Psoas muscle (tissue), 8 donors: Measurements from ENCODE around the gene CIBAR2. TPM values are rescaled to one million over a fixed set of nuclear protein-coding genes. Genes with fewer than 3 reads are reported as not detected.

Experiments used
- ATAC-seq, 4 donors: fragments of 200-7000 bp; cut with Tn5 transposase; one replicate each; pipeline ENCODE4 v1.9.1; 2020; ENCODE audit warnings: moderate library complexity in 3 of 4, mild to moderate bottlenecking in 2 of 4
- DNase-seq, 2 donors: peaks; one replicate each; pipeline ENCODE4 v3.0.0-alpha.2; 2020
- H3K27ac ChIP-seq: fragments of 200-600 bp; one replicate; pipeline ENCODE4 v1.8.0; 2022
- H3K27me3 ChIP-seq, 3 donors: fragments of 200-600 bp in 1 of 3; one replicate each; pipeline versions ENCODE4 v1.6.1 to v1.8.0; 2013 to 2022; ENCODE audit warnings: low read length in 2 of 3, mild to moderate bottlenecking in 2 of 3, moderate library complexity in 1 of 3; ENCODE audit not compliant: insufficient read depth in 3 of 3
- H3K36me3 ChIP-seq, 2 donors: fragments of 200-600 bp in 1 of 2; one replicate each; pipeline versions ENCODE4 v1.6.1 to v1.8.0; 2013 to 2022; ENCODE audit warnings: low read depth in 1 of 2, mild to moderate bottlenecking in 1 of 2, moderate library complexity in 1 of 2; ENCODE audit not compliant: insufficient read depth in 1 of 2
- H3K4me1 ChIP-seq: fragments of 200-600 bp; one replicate; pipeline ENCODE4 v1.8.0; 2022
- H3K4me3 ChIP-seq: fragments of 200-600 bp; one replicate; pipeline ENCODE4 v1.8.0; 2022; ENCODE audit warnings: mild to moderate bottlenecking
- H3K9me3 ChIP-seq: fragments of 200-600 bp; one replicate; pipeline ENCODE4 v1.8.0; 2022
- WGBS, 3 donors: extraction: QIAGEN DNeasy Blood & Tissue Kit; methylation state at CpG; one replicate each; pipeline versions ENCODE4 v1.1.6 to v1.1.7; 2013; 5-methylcytosine and 5-hydroxymethylcytosine counted together
- intact Hi-C, 2 donors: fragments of 100-400 bp; cut with DNase I; formaldehyde crosslinking; loops; one replicate each; pipeline versions ENCODE4 v1.11.0 to v1.14.2; 2022
- polyA plus RNA-seq, 3 donors: library from polyadenylated mRNA; stranded (reverse); fragments of 200-250 nt; gene quantifications; one replicate each; pipeline ENCODE4 v1.2.3, GENCODE V29; 2013
- total RNA-seq, 4 donors: library from RNA; stranded (reverse); fragmentation: NEBNext Ultra II Directional in 2 of 4; extraction: Animal tissue kit (Norgen Biotek cat#: 25700) in 2 of 4; gene quantifications; one replicate each; pipeline versions ENCODE4 v1.2.1 to v1.2.4, GENCODE V29; 2021 to 2023
- TF ChIP-seq, protein P1 (sequence below): fragments of 200-600 bp; IDR thresholded peaks from one replicate; pipeline ENCODE4 v1.8.0; 2022; ENCODE audit warnings: antibody characterized with exemption
- donor health status: healthy with polysubstance abuse.
- donor health status: DM: no; HTN: no; CAD: no; lungs with moderate emphysema.
- donor health status: Bipolar disorder and iron deficiency.
- donor health status: healthy.
- donor health status: DM: yes; HTN: yes; CAD: no.
- donor health status: DM: no; HTN: no; CAD: no.
- donor health status: DM: no; HTN: no; CAD: no.
- donor health status: DM: yes; HTN: yes; CAD: no.

Gene CIBAR2
- total and polyA plus RNA-seq, 7 donors: 0.36 TPM; not detected in 6

DNA sequence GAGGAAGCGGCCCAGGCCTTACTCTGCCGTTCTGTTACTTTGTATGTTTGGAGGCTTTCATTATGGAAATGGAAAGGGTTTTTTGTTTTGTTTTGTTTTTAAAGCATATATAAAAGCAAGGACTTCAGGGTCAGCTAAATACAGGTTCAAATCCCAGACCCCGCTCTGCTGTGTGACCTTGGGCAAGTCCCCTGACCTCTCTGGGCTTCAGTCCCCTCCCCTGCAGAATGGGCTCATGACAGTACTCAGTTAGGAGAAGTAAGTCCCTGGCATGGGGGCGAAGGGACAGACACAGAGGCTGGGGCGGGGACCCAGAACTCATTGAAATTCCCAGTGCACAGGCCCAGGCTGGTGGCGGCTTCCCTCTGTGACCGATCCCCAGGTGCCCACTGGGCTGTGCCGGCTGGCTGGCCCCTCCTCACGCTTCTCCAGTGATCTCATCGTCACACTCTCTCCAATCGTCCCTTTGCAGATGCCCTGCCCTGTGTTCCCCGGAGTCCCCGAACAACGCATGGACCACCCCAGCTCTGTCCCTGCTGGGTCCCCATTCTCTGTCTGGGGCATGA lies 979 bp upstream of the CIBAR2 start:
- H3K9me3 ChIP-seq: no peaks in the 10 kb centered on the region
- no peak overlapping the region for H3K27ac ChIP-seq
- ATAC-seq (no peak), DNase-seq (no peak)
- 83 to 90% (median 85%) methylated on average over 14 of the region's 14 CpGs for WGBS, 3 donors
- H3K36me3 ChIP-seq: no peaks in the 10 kb centered on the region
- H3K4me3 ChIP-seq: no peak overlapping the region
- TF ChIP-seq, protein P1, sequence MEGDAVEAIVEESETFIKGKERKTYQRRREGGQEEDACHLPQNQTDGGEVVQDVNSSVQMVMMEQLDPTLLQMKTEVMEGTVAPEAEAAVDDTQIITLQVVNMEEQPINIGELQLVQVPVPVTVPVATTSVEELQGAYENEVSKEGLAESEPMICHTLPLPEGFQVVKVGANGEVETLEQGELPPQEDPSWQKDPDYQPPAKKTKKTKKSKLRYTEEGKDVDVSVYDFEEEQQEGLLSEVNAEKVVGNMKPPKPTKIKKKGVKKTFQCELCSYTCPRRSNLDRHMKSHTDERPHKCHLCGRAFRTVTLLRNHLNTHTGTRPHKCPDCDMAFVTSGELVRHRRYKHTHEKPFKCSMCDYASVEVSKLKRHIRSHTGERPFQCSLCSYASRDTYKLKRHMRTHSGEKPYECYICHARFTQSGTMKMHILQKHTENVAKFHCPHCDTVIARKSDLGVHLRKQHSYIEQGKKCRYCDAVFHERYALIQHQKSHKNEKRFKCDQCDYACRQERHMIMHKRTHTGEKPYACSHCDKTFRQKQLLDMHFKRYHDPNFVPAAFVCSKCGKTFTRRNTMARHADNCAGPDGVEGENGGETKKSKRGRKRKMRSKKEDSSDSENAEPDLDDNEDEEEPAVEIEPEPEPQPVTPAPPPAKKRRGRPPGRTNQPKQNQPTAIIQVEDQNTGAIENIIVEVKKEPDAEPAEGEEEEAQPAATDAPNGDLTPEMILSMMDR: no peak
- H3K27me3 ChIP-seq: no peaks in the 10 kb centered on the region
- H3K4me1 ChIP-seq: peaks cover 8% of the 10 kb centered on the region
- intact Hi-C loops: loop anchor here in 1 of 2 donors (10.0 kb wide), 1 partner anchor 112 kb away; no protein-coding TSS in a partner anchor

DNA sequence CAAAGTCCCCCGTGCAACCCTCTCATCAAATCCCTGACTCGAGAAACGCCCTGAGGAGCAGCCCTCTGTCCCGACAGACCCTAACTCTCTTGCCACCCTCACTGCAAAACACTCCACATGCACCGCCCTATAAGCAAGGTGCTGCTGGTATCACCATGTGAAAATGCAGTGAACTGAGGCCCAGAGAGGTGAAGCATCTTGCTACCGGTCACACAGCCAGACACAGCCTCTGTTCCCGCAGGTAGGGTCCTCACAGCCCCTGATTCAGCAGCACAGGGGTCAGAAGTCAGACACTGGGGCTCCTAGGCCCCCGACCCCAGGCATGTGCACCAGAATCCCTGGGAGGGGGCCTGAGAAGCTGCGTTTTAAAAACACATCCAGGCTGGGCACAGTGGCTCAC lies 1.1 kb downstream of the CIBAR2 start:
- Histone ChIP-seq H3K27ac (no peak overlapping the region), H3K4me1 (peaks cover 8% of the 10 kb centered on the region), H3K4me3 (no peak overlapping the region), H3K36me3 (no peaks in the 10 kb centered on the region), H3K27me3 (no peaks in the 10 kb centered on the region), H3K9me3 (no peaks in the 10 kb centered on the region)
- WGBS, 3 donors: 90 to 94% (median 93%) methylated on average over 9 of the region's 9 CpGs
- TF ChIP-seq, protein P1: no peak
- intact Hi-C loops: loop anchor here in 1 of 2 donors (10.0 kb wide), 1 partner anchor 114 kb away; no protein-coding TSS in a partner anchor
- ATAC-seq: no peak
- DNase-seq: no peak

DNA sequence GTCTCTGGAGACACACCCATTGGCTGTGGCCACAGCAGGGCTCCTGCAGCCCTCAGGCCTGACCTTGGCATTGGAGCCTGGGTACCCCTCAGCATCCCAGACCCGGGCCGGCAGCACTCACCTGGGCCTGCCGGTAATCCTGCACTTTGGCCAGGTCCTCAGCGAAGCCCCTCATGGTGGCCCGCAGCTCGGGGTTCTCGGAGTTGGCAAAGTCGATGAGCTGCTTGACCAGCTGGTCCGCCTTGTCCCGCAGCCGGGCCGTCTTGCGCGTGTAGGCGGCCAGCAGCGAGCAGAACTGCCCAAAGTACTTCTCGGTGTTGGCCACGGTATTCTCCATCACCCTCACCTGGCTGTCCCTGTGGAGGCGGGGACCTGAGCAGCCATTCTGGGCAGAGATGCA lies 2.2 kb downstream of the CIBAR2 start:
- Histone ChIP-seq H3K4me1 (peaks cover 7% of the 10 kb centered on the region), H3K9me3 (no peaks in the 10 kb centered on the region), H3K4me3 (no peak overlapping the region), H3K36me3 (no peaks in the 10 kb centered on the region), H3K27ac (no peak overlapping the region), H3K27me3 (no peaks in the 10 kb centered on the region)
- DNase-seq (no peak), ATAC-seq (no peak)
- WGBS, 3 donors: 95 to 96% (median 96%) methylated on average over 19 of the region's 19 CpGs
- intact Hi-C loops: loop anchor here in 1 of 2 donors (10.0 kb wide), 1 partner anchor 115 kb away; no protein-coding TSS in a partner anchor
- TF ChIP-seq, protein P1: no peak

DNA sequence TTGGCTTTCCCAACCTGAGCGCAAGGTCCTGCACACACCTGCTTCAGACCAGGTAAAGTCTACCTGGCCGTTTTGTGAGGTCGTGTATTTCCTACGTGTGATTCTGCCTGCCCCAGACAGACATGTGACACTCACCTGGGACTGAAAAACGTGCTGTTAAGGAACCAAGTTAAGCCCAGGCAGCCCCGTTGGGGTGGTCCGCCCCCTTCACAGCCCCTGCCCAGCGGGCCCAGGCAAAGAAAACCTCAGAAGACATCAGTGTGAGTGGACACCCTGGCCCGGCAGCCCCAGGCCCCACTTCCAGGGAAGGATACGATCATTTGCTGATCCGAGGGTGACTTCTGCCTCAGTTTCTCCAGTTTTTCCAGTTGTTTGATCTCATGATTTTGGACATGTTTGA lies 4.7 kb downstream of the CIBAR2 start:
- DNase-seq: no peak
- Histone ChIP-seq H3K9me3 (no peaks in the 10 kb centered on the region), H3K4me1 (peaks cover 8% of the 10 kb centered on the region), H3K27me3 (no peaks in the 10 kb centered on the region), H3K4me3 (no peak overlapping the region), H3K27ac (no peak overlapping the region), H3K36me3 (no peaks in the 10 kb centered on the region)
- intact Hi-C loops: no loop called here
- TF ChIP-seq, protein P1: no peak
- no peak for ATAC-seq
- WGBS, 3 donors: 84 to 88% (median 85%) methylated on average over 11 of the region's 11 CpGs

DNA sequence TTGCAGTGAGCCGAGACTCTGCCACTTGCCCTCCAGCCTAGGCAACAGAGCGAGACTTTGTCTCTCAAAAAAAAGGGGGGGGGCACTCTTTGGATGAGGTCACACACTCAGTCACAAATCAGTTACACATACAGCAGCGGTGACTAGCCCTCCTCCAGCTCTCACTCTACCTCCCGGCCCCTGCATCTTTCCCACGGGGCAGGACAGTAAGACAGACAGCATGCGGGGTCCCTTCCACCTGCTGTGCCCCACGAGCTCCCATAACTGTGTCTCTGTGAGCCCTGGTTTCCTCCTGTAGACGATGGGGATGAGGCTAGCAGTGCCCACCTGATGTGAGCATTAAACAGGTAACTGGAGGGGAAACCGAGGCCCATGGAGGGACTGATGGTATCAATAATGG lies 5.2 kb downstream of the CIBAR2 start:
- DNase-seq (no peak), ATAC-seq (no peak)
- intact Hi-C loops: no loop called here
- TF ChIP-seq, protein P1: no peak
- whole genome bisulfite sequencing, 3 donors: 79 to 85% (median 83%) methylated on average over 9 of the region's 9 CpGs
- Histone ChIP-seq H3K9me3 (no peaks in the 10 kb centered on the region), H3K27ac (no peak overlapping the region), H3K4me1 (peaks cover 8% of the 10 kb centered on the region), H3K4me3 (no peak overlapping the region), H3K36me3 (no peaks in the 10 kb centered on the region), H3K27me3 (no peaks in the 10 kb centered on the region)
